Tibial nerve (tissue), 4 donors: ENCODE measurements around the gene STAT4.

Experiments
- EP300 ChIP-seq, 2 donors: sonication (generic); formaldehyde crosslinking; IDR thresholded peaks; one replicate each; pipeline ENCODE4 v1.6.1; 2017; ENCODE audit warnings: antibody characterized with exemption in 2 of 2, mild to moderate bottlenecking in 1 of 2
- POLR2A ChIP-seq, 2 donors: fragments of 450-650 bp; IDR thresholded peaks; one replicate each; pipeline ENCODE4 v1.6.1; 2017; ENCODE audit warnings: antibody characterized with exemption in 2 of 2, mild to moderate bottlenecking in 2 of 2, moderate library complexity in 2 of 2
- TF ChIP-seq, protein P1 (sequence below), 5 experiments: fragments of 200-600 bp in 3 of 5; fragments of 450-650 bp in 2 of 5; sonication (generic) in 3 of 5; IDR thresholded peaks; one replicate each; pipeline ENCODE4 v1.5.1; 2016 to 2019; ENCODE audit warnings: antibody characterized with exemption in 5 of 5, mild to moderate bottlenecking in 3 of 5, moderate library complexity in 2 of 5

- TF ChIP-seq, protein P1, sequence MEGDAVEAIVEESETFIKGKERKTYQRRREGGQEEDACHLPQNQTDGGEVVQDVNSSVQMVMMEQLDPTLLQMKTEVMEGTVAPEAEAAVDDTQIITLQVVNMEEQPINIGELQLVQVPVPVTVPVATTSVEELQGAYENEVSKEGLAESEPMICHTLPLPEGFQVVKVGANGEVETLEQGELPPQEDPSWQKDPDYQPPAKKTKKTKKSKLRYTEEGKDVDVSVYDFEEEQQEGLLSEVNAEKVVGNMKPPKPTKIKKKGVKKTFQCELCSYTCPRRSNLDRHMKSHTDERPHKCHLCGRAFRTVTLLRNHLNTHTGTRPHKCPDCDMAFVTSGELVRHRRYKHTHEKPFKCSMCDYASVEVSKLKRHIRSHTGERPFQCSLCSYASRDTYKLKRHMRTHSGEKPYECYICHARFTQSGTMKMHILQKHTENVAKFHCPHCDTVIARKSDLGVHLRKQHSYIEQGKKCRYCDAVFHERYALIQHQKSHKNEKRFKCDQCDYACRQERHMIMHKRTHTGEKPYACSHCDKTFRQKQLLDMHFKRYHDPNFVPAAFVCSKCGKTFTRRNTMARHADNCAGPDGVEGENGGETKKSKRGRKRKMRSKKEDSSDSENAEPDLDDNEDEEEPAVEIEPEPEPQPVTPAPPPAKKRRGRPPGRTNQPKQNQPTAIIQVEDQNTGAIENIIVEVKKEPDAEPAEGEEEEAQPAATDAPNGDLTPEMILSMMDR (IDR thresholded peaks at IDR 0.05), result no peak
- TF ChIP-seq POLR2A (IDR thresholded peaks at IDR 0.05), result no peak
- TF ChIP-seq EP300 (IDR thresholded peaks at IDR 0.05), result no peak
Observed at GRCh38 chr2:191143791-191144190, 7.0 kb downstream of the STAT4 start.
